Tracheal epithelial cell (primary cell): Measurements from ENCODE around the gene LBH. TPM values are rescaled to one million over a fixed set of nuclear protein-coding genes. Genes with fewer than 3 reads are reported as not detected.

Source experiments
- total RNA-seq: library from RNA; depleted of rRNA; stranded (reverse); fragments of >200 nt; gene quantifications from 2 replicates; pipeline ENCODE4 v1.2.1, GENCODE V29; 2014

Gene LBH
- total RNA-seq, result 20.7 and 58.6 TPM in 2 replicates

GRCh38 chr2:30231212-30231995 lies at the start of gene LBH:
TSS of gene LBH (plus strand) at chr2:30231534. CDS start at chr2:30231739, 205 bp downstream.

Other genes with a start within 250 kb of the LBH start
- 67.5 and 77.8 TPM in 2 replicates for gene YPEL5, start 84.5 kb upstream of the LBH start, total RNA-seq
- 9.0 and 13.3 TPM in 2 replicates for gene LCLAT1, start 215.7 kb downstream of the LBH start, total RNA-seq